Neutrophil (primary cell): ENCODE results near the gene APOC4.

ENCODE experiments used
- H3K27ac ChIP-seq: fragments of 200-600 bp; sonication (generic); 2 replicates; pipeline ENCODE4 v1.5.1; 2016; ENCODE audit warnings: mild to moderate bottlenecking, moderate library complexity
- H3K27me3 ChIP-seq: fragments of 200-600 bp; sonication (generic); 2 replicates; pipeline ENCODE4 v1.6.0; 2016; ENCODE audit warnings: mild to moderate bottlenecking
- H3K36me3 ChIP-seq: fragments of 200-600 bp; sonication (generic); 2 replicates; pipeline ENCODE4 v1.5.1; 2017
- H3K4me1 ChIP-seq, 2 experiments: fragments of 200-600 bp in 1 of 2; sonication (generic) in 1 of 2; 1 replicate in 1 of 2; 2 replicates in 1 of 2; pipeline versions ENCODE4 v1.5.1 to v1.6.1; 2013 to 2016; ENCODE audit warnings: low read depth in 1 of 2, low read length in 1 of 2, mild to moderate bottlenecking in 1 of 2, moderate library complexity in 1 of 2; ENCODE audit not compliant: control insufficient read depth in 1 of 2, insufficient read depth in 1 of 2
- H3K4me3 ChIP-seq, 2 experiments: fragments of 200-600 bp in 1 of 2; sonication (generic) in 1 of 2; 1 replicate in 1 of 2; 2 replicates in 1 of 2; pipeline ENCODE4 v1.5.1; 2013 to 2016; ENCODE audit warnings: low read depth in 1 of 2, low read length in 1 of 2, mild to moderate bottlenecking in 1 of 2, moderate library complexity in 1 of 2
- H3K9me3 ChIP-seq: fragments of 200-600 bp; sonication (generic); 2 replicates; pipeline ENCODE4 v1.5.1; 2016
- CTCF ChIP-seq: fragments of 200-600 bp; sonication (generic); IDR thresholded peaks from 2 replicates; pipeline ENCODE4 v1.5.1; 2016; ENCODE audit warnings: antibody characterized with exemption

Gene APOC4

DNA sequence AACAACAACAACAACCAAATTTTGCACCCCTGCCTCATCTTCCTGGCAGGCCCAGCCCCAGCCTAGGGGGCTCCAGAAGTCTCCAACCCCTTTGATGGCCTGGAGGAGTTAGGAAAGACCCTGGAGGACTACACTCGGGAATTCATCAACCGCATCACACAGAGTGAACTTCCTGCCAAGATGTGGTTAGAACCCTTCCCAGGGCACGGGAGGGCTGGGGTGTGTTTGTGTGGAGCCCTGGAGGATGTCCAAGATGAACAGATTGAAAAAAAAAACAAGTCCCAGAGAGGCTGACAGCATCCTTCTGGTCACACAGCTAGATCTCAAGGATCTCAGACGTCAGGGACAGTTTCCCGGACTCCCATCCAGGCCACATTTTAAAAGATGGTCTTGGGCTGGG, 14.3 kb upstream of the APOC4 start:
- no peaks in the 10 kb centered on the region for H3K36me3 ChIP-seq
- peaks cover 7 to 15% of the 10 kb centered on the region in 2 experiments for H3K4me1 ChIP-seq
- H3K4me3 ChIP-seq = no peak overlapping the region
- TF ChIP-seq CTCF = no peak
- no peaks in the 10 kb centered on the region for H3K9me3 ChIP-seq
- H3K27ac ChIP-seq = no peak overlapping the region
- no peaks in the 10 kb centered on the region for H3K27me3 ChIP-seq

GRCh38 chr19:44930088-44930487, 11.9 kb upstream of the APOC4 start:
- H3K27ac ChIP-seq = no peak overlapping the region
- TF ChIP-seq CTCF = no peak

DNA sequence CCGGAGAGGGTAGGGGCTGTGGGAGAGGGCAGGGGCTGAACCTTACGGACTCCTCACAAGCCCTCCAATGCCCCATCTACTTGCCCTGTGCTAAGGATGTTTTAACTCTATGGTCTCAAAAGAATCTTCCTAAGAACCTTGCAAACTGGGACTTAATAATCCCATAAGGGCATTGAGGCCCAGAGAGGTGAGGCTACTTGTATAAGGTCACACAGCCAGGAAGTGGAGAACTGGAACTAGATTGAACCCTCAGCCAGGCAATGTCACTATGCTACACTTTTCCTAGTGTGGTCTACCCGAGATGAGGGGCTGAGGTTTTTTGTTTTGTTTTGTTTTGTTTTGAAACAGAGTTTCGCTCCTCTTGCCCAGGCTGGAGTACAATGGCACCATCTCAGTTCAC, 10.5 kb upstream of the APOC4 start:
- Histone ChIP-seq H3K36me3 (no peaks in the 10 kb centered on the region), H3K9me3 (no peaks in the 10 kb centered on the region), H3K4me1 (peaks cover 0 to 7% of the 10 kb centered on the region in 2 experiments), H3K4me3 (no peak overlapping the region), H3K27me3 (no peaks in the 10 kb centered on the region), H3K27ac (no peak overlapping the region)
- TF ChIP-seq CTCF = no peak

More at GRCh38 chr19:44930088-44930487, 11.9 kb upstream of the APOC4 start:
- H3K27me3 ChIP-seq = no peaks in the 10 kb centered on the region
- no peaks in the 10 kb centered on the region for H3K36me3 ChIP-seq
- H3K4me3 ChIP-seq = no peak overlapping the region
- H3K9me3 ChIP-seq = no peaks in the 10 kb centered on the region
- H3K4me1 ChIP-seq = peaks cover 6 to 15% of the 10 kb centered on the region in 2 experiments

GRCh38 chr19:44939668-44940067, 2.4 kb upstream of the APOC4 start:
- no peak overlapping the region for H3K4me3 ChIP-seq
- H3K36me3 ChIP-seq = no peaks in the 10 kb centered on the region
- no peak overlapping the region for H3K27ac ChIP-seq
- H3K4me1 ChIP-seq = no peaks in the 10 kb centered on the region
- no peaks in the 10 kb centered on the region for H3K27me3 ChIP-seq
- no peaks in the 10 kb centered on the region for H3K9me3 ChIP-seq
- TF ChIP-seq CTCF = no peak

DNA sequence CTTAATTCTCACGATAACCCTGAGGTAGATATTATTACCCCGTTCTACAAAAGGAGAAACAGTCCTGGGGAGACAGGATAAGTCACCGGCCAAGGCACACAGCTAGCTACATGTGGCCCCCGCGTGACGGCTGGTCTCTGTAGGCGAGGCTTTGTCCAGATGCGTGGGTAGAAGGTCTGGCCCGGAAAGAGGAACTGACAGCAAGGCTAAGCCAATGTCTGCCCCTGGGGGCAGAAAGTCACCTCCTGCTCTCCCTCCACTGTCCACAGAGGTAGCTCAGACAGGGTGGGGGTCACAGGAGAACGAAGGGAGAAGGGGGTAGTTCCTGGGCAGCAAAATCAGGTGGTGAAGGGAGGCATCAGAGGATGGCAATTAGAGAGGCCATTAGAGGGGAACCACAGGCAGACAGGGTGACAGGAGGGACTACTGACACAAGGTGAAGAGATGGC, 1.8 kb downstream of the APOC4 start:
- no peak for TF ChIP-seq CTCF
- Histone ChIP-seq H3K4me1 (peaks cover 0 to 6% of the 10 kb centered on the region in 2 experiments), H3K36me3 (no peaks in the 10 kb centered on the region), H3K27me3 (no peaks in the 10 kb centered on the region), H3K9me3 (no peaks in the 10 kb centered on the region), H3K4me3 (no peak overlapping the region), H3K27ac (no peak overlapping the region)
